HG03066 (cell line): ENCODE results near the gene LGR5.
"Not testable (repeated sequence)": the region's sequence is repeated elsewhere in the genome, so short reads cannot be mapped to it uniquely, and the experiment has no call there.

Source experiments
- ATAC-seq: cut with Tn5 transposase; IDR thresholded peaks from one replicate; pipeline ENCODE4 v1.9.1; 2021; ENCODE audit warnings: low read depth; ENCODE audit not compliant: unreplicated experiment

The LGR5 gene

GRCh38 chr12:71465796-71466195, 26.2 kb downstream of the LGR5 start:
- no peak for ATAC-seq

- no peak for ATAC-seq
Measured at GRCh38 chr12:71469258-71469750, 29.7 kb downstream of the LGR5 start.

GRCh38 chr12:71472441-71472911, 32.9 kb downstream of the LGR5 start:
- ATAC-seq: no peak

GRCh38 chr12:71474791-71475190, 35.2 kb downstream of the LGR5 start:
- no peak for ATAC-seq

- ATAC-seq: no peak
Measured at GRCh38 chr12:71475280-71475679, 35.7 kb downstream of the LGR5 start.

- ATAC-seq: no peak
Measured at GRCh38 chr12:71476513-71476912, 36.9 kb downstream of the LGR5 start.

- ATAC-seq: no peak
Measured at GRCh38 chr12:71477609-71478008, 38.0 kb downstream of the LGR5 start.

GRCh38 chr12:71478270-71478669, 38.7 kb downstream of the LGR5 start:
- no peak for ATAC-seq

GRCh38 chr12:71484272-71484905, 44.8 kb downstream of the LGR5 start:
- ATAC-seq: no peak

GRCh38 chr12:71490844-71491243, 51.2 kb downstream of the LGR5 start:
- not testable (repeated sequence) for ATAC-seq

GRCh38 chr12:71492604-71493003, 53.0 kb downstream of the LGR5 start:
- ATAC-seq: no peak

- ATAC-seq: no peak
Measured at GRCh38 chr12:71499834-71500233, 60.2 kb downstream of the LGR5 start.

- no peak for ATAC-seq
Measured at GRCh38 chr12:71503579-71504391, 64.2 kb downstream of the LGR5 start.

- ATAC-seq: no peak
Measured at GRCh38 chr12:71504476-71504875, 64.9 kb downstream of the LGR5 start.

- no peak for ATAC-seq
Measured at GRCh38 chr12:71509705-71510104, 70.1 kb downstream of the LGR5 start.

- ATAC-seq: no peak
Measured at GRCh38 chr12:71517145-71517846, 77.7 kb downstream of the LGR5 start.

GRCh38 chr12:71521125-71521524, 81.5 kb downstream of the LGR5 start:
- ATAC-seq: no peak

- no peak for ATAC-seq
Measured at GRCh38 chr12:71524626-71525025, 85.0 kb downstream of the LGR5 start.

GRCh38 chr12:71533703-71534102, 94.1 kb downstream of the LGR5 start:
- ATAC-seq: no peak

GRCh38 chr12:71536279-71536938, 96.8 kb downstream of the LGR5 start:
- ATAC-seq: no peak
